Caco-2 (cell line): ENCODE results near the gene SLC23A3. TPM values are rescaled to one million over a fixed set of nuclear protein-coding genes. Genes with fewer than 3 reads are reported as not detected.
A peak's percentile ranks its signal among the peaks of the same experiment; 100 is the strongest.

Experiments used
- BruUV-seq: library from RNA; stranded (reverse); fragments of 400-500 nt; replicated peaks from 2 replicates; lab custom pipeline; 2021; lab: Mats Ljungman, UMichigan
- CTCF ChIA-PET: fragments of 300-600 bp; sonication (Branson Sonifier 250); formaldehyde crosslinking; loops from one replicate; lab custom pipeline; 2022; ENCODE audit warnings: antibody characterized with exemption; lab: Charles Lee
- POLR2A ChIA-PET: fragments of 300-600 bp; sonication (Branson Sonifier 250); formaldehyde crosslinking; loops from one replicate; lab custom pipeline; 2022; ENCODE audit warnings: antibody characterized with exemption; lab: Charles Lee
- DNase-seq, 2 experiments: peaks; one replicate each; pipeline versions ENCODE4 v3.0.0 to v3.0.0-alpha.2; 2020 to 2022
- H3K27me3 ChIP-seq: replicated peaks from 2 replicates; pipeline ENCODE4 v1.6.0; 2011; ENCODE audit warnings: low read length; ENCODE audit not compliant: control insufficient read depth, insufficient read depth
- H3K36me3 ChIP-seq: 2 replicates; pipeline ENCODE4 v1.5.1; 2011; ENCODE audit warnings: low read length; ENCODE audit not compliant: control insufficient read depth, insufficient read depth
- H3K4me1 ChIP-seq: fragments of 250-450 bp; sonication (Bioruptor Pico); 2 replicates; pipeline ENCODE4 v1.5.1; 2020; ENCODE audit warnings: mild to moderate bottlenecking
- H3K4me3 ChIP-seq: 2 replicates; pipeline ENCODE4 v1.5.1; 2011; ENCODE audit warnings: low read depth, mild to moderate bottlenecking, control low read depth, low read length
- H3K9me3 ChIP-seq: fragments of 250-450 bp; sonication (Bioruptor Pico); 2 replicates; pipeline ENCODE4 v1.5.1; 2020; ENCODE audit warnings: mild to moderate bottlenecking, moderate library complexity
- H3K27ac Mint-ChIP-seq: one replicate; pipeline ENCODE4 v1.8.0; 2022; ENCODE audit warnings: mixed read lengths; ENCODE audit not compliant: unreplicated experiment
- H3K27me3 Mint-ChIP-seq: one replicate; pipeline ENCODE4 v1.8.0; 2022; ENCODE audit warnings: mixed read lengths; ENCODE audit not compliant: insufficient read depth, unreplicated experiment
- H3K36me3 Mint-ChIP-seq: one replicate; pipeline ENCODE4 v1.8.0; 2022; ENCODE audit warnings: mild to moderate bottlenecking, mixed read lengths; ENCODE audit not compliant: insufficient read depth, unreplicated experiment
- H3K4me1 Mint-ChIP-seq: one replicate; pipeline ENCODE4 v1.8.0; 2022; ENCODE audit warnings: low read depth, mixed read lengths; ENCODE audit not compliant: unreplicated experiment
- H3K4me3 Mint-ChIP-seq: one replicate; pipeline ENCODE4 v1.8.0; 2022; ENCODE audit warnings: mild to moderate bottlenecking, moderate library complexity, mixed read lengths; ENCODE audit not compliant: unreplicated experiment
- H3K9me3 Mint-ChIP-seq: one replicate; pipeline ENCODE4 v1.8.0; 2022; ENCODE audit warnings: mixed read lengths; ENCODE audit not compliant: unreplicated experiment
- intact Hi-C: fragments of 100-400 bp; cut with micrococcal nuclease; formaldehyde crosslinking; loops from one replicate; pipeline ENCODE4 v1.10.0; 2022; ENCODE audit not compliant: unreplicated experiment
- total RNA-seq: library from RNA; stranded (reverse); gene quantifications from 2 replicates; pipeline ENCODE4 v1.2.3, GENCODE V29; 2022
- TF ChIP-seq, protein P1 (sequence below), 2 experiments: fragments of 200-600 bp in 1 of 2; IDR thresholded peaks; 1 replicate in 1 of 2; 2 replicates in 1 of 2; pipeline versions ENCODE4 v1.5.1 to v1.8.0; 2011 to 2022; ENCODE audit warnings: antibody characterized with exemption in 1 of 2, control low read depth in 1 of 2, inconsistent platforms in 1 of 2, low read depth in 1 of 2, low read length in 1 of 2, mild to moderate bottlenecking in 1 of 2, moderate library complexity in 1 of 2; ENCODE audit not compliant: insufficient read depth in 1 of 2, severe bottlenecking in 1 of 2, unreplicated experiment in 1 of 2

The SLC23A3 gene
- total RNA-seq, 1 experiment from 2014 or later, result 7.1 TPM

DNA sequence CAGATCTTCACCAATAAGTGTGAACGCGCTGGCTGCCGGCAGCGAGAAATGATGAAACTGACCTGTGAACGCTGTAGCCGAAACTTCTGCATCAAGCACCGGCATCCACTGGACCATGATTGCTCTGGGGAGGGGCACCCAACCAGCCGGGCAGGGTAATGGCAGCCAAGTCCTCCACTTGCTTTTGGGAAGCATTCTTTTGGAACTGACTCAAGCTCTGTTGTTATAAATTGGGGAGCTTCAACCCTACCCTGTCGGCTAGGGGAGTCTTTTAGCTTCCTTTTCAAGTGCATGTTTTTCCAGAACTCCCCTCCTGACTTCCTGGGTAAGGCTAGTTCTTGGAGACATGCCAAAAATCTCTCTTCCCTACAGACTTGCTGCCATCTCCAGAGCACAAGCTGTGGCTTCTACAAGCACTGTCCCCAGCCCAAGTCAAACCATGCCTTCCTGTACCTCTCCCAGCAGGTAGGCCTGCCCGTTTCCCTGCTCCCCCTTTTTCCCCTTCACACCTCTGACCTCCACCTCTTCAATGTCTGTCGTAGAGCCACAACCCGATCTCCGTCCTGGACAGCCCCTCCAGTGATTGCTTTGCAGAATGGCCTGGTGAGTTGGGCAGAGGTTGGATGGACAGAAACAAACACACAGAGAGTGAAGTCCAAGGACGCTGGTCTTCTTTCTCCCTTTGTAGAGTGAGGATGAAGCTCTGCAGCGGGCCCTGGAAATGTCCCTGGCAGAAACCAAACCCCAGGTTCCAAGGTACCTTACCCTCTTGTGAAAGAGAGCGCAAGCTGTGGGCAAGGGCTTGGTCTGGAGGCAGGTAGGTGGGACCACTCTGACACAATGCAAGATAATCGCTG is 38.3 kb upstream of the SLC23A3 start:
- Histone ChIP-seq H3K36me3 (peaks cover 17% of the 10 kb centered on the region), H3K4me3 (no peak overlapping the region), H3K27me3 (no peaks in the 10 kb centered on the region), H3K4me1 (peaks cover 8% of the 10 kb centered on the region), H3K9me3 (no peaks in the 10 kb centered on the region)
- H3K27me3 Mint-ChIP-seq, result no peaks in the 10 kb centered on the region
- H3K27ac Mint-ChIP-seq, result peak overlapping the region; percentile 59
- DNase-seq, result no peak
- no peaks in the 10 kb centered on the region for H3K9me3 Mint-ChIP-seq
- ChIA-PET CTCF (interaction anchor here (2.5 kb wide), 1 partner anchor 87 kb away, joined by 11 read pairs; no protein-coding TSS in a partner anchor), POLR2A (interaction anchor here (0.6 to 3.1 kb wide), 3 partner anchors 9 to 420 kb away, joined by 3 to 29 read pairs (median 3); no protein-coding TSS in a partner anchor)
- peak overlapping the region; percentile 81 for H3K4me3 Mint-ChIP-seq
- BruUV-seq, result no TSS peak
- TF ChIP-seq, protein P1, sequence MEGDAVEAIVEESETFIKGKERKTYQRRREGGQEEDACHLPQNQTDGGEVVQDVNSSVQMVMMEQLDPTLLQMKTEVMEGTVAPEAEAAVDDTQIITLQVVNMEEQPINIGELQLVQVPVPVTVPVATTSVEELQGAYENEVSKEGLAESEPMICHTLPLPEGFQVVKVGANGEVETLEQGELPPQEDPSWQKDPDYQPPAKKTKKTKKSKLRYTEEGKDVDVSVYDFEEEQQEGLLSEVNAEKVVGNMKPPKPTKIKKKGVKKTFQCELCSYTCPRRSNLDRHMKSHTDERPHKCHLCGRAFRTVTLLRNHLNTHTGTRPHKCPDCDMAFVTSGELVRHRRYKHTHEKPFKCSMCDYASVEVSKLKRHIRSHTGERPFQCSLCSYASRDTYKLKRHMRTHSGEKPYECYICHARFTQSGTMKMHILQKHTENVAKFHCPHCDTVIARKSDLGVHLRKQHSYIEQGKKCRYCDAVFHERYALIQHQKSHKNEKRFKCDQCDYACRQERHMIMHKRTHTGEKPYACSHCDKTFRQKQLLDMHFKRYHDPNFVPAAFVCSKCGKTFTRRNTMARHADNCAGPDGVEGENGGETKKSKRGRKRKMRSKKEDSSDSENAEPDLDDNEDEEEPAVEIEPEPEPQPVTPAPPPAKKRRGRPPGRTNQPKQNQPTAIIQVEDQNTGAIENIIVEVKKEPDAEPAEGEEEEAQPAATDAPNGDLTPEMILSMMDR (IDR thresholded peaks at IDR 0.05; ENCODE audit: insufficient read depth in 1 of 2, low read depth in 1 of 2, low read length in 1 of 2, severe bottlenecking in 1 of 2, unreplicated experiment in 1 of 2), result no peak
- intact Hi-C loops, result loop anchor here (1.0 kb wide), 2 partner anchors 10 to 48 kb away; partner anchors contain the start of genes ABCB6 and NHEJ1
- H3K36me3 Mint-ChIP-seq, result peaks cover 60% of the 10 kb centered on the region
- H3K4me1 Mint-ChIP-seq, result peaks cover 5% of the 10 kb centered on the region

DNA sequence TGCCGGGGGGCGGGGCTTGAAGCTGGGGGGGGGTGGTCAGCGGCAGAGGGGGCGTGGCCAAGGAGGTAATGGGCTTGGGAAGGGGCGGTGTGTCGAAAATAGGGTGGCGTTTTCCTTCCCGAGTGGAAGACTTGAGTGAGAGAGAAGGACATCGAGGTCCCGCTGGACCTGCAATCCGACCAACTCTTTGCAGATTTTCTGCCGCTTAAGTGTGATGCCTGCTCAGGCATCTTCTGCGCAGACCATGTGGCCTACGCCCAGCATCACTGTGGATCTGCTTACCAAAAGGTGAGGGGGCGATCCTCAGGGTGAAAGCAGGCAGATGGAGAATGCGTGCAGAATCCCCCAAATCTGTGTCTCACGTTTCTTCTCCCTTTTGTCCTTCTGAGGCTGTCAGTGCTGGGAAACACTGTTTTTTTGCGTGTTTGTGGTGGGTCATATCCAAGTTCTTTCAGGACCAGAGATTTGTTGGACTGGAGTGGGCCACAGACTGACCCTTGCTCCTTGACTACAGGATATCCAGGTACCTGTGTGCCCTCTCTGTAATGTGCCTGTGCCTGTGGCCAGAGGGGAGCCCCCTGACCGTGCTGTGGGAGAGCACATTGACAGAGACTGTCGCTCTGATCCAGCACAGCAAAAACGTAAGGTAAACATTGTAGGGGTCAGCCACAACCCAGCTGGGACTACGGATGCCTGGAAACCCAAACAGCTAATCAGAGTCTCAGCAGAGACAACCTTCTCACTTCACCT is 37.5 kb upstream of the SLC23A3 start:
- Histone ChIP-seq H3K4me1 (peaks cover 8% of the 10 kb centered on the region), H3K36me3 (peaks cover 14% of the 10 kb centered on the region), H3K9me3 (no peaks in the 10 kb centered on the region), H3K4me3 (peak overlapping the region; percentile 78), H3K27me3 (no peaks in the 10 kb centered on the region)
- intact Hi-C loops, result loop anchor here (1.0 kb wide), 2 partner anchors 11 to 47 kb away; partner anchors contain the start of genes ABCB6 and NHEJ1
- Mint-ChIP-seq H3K27ac (no peak overlapping the region), H3K36me3 (peaks cover 52% of the 10 kb centered on the region), H3K4me3 (peak overlapping the region; percentile 81), H3K9me3 (no peaks in the 10 kb centered on the region), H3K4me1 (peaks cover 5% of the 10 kb centered on the region), H3K27me3 (no peaks in the 10 kb centered on the region)
- TF ChIP-seq, protein P1 (IDR thresholded peaks at IDR 0.05; ENCODE audit: insufficient read depth in 1 of 2, low read depth in 1 of 2, low read length in 1 of 2, severe bottlenecking in 1 of 2, unreplicated experiment in 1 of 2), result no peak
- BruUV-seq, result TSS peak; percentile 67
- no peak for DNase-seq
- ChIA-PET CTCF (interaction anchor here (0.6 to 2.5 kb wide), 15 partner anchors 10 to 227 kb away, joined by 3 to 13 read pairs (median 6); partner anchors contain the start of genes CNPPD1, GLB1L, STK16 and TUBA4A), POLR2A (interaction anchor here (0.6 to 3.1 kb wide), 12 partner anchors 9 to 330 kb away, joined by 3 to 29 read pairs (median 6); partner anchors contain the start of genes ABCB6, CNPPD1, DNPEP and GLB1L)
